OCI-LY7 (cell line): ENCODE measurements around the gene ACE.

Experiments used
- EZH2phosphoT487 ChIP-seq: fragments of 200-600 bp; sonication (generic); IDR thresholded peaks from 2 replicates; pipeline ENCODE4 v1.6.1; 2018; ENCODE audit warnings: low read depth, borderline replicate concordance, mild to moderate bottlenecking, mixed run types, antibody characterized with exemption, low read length, moderate library complexity, mixed read lengths
- TF ChIP-seq, protein P1 (sequence below): fragments of 200-600 bp; sonication (generic); conservative IDR thresholded peaks from 2 replicates; pipeline ENCODE4 v1.5.1; 2014; ENCODE audit warnings: mild to moderate bottlenecking, antibody characterized with exemption, low read length, moderate library complexity, mixed read lengths

DNA sequence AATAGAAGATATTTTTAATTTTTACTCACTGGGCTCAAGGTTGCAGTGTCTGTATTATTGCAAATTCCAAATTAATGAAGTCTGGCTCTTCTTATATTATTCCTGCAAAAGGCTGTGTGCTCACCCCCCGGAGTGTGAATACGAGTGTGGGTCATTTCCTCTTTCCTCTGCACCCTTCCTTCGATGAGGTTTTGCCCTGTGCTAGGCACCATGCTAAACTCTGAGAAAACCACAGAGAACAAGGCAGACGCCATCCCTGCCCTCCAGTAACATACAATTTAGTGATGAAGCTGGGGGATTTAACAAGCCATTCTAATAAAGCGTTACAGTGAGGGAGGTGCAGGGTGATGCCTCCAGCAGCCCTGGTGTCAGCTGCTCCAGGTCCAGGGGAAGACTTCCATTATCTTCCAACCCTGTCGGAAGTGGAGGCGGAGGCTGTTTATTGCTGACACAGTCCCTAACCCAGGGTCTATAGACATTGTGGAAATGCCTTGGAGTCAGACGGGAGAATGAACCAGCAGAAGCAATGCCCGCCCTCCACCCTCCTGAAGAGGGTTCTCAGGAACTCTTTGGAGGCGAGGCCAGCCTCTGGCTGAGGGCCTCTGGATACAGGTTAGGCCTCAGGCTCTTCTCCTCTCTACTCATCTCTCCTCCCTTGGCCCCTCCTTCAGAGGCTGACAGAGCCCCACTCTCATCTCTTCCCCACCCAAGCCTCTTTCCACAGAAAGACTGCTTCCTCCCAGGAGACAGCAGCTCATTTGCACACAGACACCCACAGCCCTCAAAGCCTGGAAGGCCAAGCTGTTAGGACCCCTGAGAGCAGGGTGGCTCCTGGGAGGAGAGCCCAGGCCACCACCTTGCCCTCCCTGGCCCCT lies 2.0 kb upstream of the ACE start:
- TF ChIP-seq, protein P1, sequence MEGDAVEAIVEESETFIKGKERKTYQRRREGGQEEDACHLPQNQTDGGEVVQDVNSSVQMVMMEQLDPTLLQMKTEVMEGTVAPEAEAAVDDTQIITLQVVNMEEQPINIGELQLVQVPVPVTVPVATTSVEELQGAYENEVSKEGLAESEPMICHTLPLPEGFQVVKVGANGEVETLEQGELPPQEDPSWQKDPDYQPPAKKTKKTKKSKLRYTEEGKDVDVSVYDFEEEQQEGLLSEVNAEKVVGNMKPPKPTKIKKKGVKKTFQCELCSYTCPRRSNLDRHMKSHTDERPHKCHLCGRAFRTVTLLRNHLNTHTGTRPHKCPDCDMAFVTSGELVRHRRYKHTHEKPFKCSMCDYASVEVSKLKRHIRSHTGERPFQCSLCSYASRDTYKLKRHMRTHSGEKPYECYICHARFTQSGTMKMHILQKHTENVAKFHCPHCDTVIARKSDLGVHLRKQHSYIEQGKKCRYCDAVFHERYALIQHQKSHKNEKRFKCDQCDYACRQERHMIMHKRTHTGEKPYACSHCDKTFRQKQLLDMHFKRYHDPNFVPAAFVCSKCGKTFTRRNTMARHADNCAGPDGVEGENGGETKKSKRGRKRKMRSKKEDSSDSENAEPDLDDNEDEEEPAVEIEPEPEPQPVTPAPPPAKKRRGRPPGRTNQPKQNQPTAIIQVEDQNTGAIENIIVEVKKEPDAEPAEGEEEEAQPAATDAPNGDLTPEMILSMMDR = no peak
- TF ChIP-seq EZH2phosphoT487 = no peak
